Stimulated activated CD4-positive, alpha-beta T cell treated with anti-CD3 and anti-CD28 coated beads, TNF-alpha, amount 100 ng/mL, for 48 hours (primary cell): ENCODE measurements around the gene OR10P1.

Source experiments
- DNase-seq, 3 donors: peaks; one replicate each; pipeline ENCODE4 v3.0.0-alpha.2; 2020; ENCODE audit warnings: low read depth in 3 of 3

Gene OR10P1

GRCh38 chr12:55684761-55685370 lies 48.2 kb downstream of the OR10P1 start:
- no peak for DNase-seq

- no peak for DNase-seq
Observed at GRCh38 chr12:55685671-55686070, 49.0 kb downstream of the OR10P1 start.

DNA sequence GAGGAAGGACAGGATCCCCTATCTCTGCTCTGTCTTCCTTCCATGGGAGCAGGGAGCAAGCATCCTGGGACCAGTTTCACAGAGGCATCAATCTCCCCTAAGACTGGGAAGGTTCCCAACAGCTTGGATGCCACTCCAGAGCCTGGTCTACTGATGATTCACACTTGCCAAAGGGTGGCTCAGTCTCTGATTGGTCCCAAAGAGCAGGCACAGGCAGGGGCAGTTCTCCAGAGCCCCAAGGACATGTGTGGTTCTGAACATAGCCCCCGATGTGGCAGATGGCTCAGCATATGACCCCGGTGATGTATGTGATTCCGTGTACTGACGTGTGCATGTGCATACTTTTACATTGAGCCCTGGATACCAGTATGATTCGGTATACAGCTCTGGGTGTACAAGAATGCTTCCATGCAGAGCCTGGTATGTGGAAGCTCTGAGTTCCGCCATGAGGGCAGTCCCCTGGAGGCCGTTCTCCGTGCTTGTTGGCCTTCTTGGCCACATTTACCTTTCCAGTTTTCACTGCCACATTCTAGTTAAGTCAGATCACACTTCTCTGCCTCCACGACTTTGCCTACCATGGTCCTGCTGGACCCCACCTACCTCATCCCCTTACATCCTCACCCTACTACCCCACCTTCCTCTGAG lies 49.8 kb downstream of the OR10P1 start:
- no peak for DNase-seq
